GM18508 (cell line): Measurements from ENCODE around the gene BDKRB2.

Experiments used
- ATAC-seq: cut with Tn5 transposase; IDR thresholded peaks from one replicate; pipeline ENCODE4 v1.9.1; 2021; ENCODE audit warnings: moderate number of reproducible peaks; ENCODE audit not compliant: insufficient read depth, unreplicated experiment

The BDKRB2 gene

GRCh38 chr14:96265383-96266095 lies 60.9 kb downstream of the BDKRB2 start:
- ATAC-seq, result no peak

GRCh38 chr14:96267336-96267735 lies 62.7 kb downstream of the BDKRB2 start:
- no peak for ATAC-seq

- ATAC-seq, result no peak
Observed at GRCh38 chr14:96267916-96268315, 63.3 kb downstream of the BDKRB2 start.

GRCh38 chr14:96268431-96269358 lies 64.1 kb downstream of the BDKRB2 start:
- no peak for ATAC-seq

- no peak for ATAC-seq
Observed at GRCh38 chr14:96269359-96269710, 64.7 kb downstream of the BDKRB2 start.

GRCh38 chr14:96270565-96271420 lies 66.2 kb downstream of the BDKRB2 start:
- no peak for ATAC-seq

- no peak for ATAC-seq
Observed at GRCh38 chr14:96271421-96271762, 66.8 kb downstream of the BDKRB2 start.

GRCh38 chr14:96272777-96273473 lies 68.3 kb downstream of the BDKRB2 start:
- ATAC-seq, result no peak

GRCh38 chr14:96273629-96274028 lies 69.0 kb downstream of the BDKRB2 start:
- no peak for ATAC-seq

- no peak for ATAC-seq
Observed at GRCh38 chr14:96274122-96274521, 69.5 kb downstream of the BDKRB2 start.

GRCh38 chr14:96274543-96274942 lies 69.9 kb downstream of the BDKRB2 start:
- no peak for ATAC-seq

- ATAC-seq, result no peak
Observed at GRCh38 chr14:96275177-96276112, 70.8 kb downstream of the BDKRB2 start.

GRCh38 chr14:96277890-96278289 lies 73.3 kb downstream of the BDKRB2 start:
- no peak for ATAC-seq

GRCh38 chr14:96279564-96279963 lies 74.9 kb downstream of the BDKRB2 start:
- ATAC-seq, result no peak

GRCh38 chr14:96280104-96280503 lies 75.5 kb downstream of the BDKRB2 start:
- ATAC-seq, result no peak

- no peak for ATAC-seq
Observed at GRCh38 chr14:96281486-96281885, 76.8 kb downstream of the BDKRB2 start.

GRCh38 chr14:96284008-96284407 lies 79.4 kb downstream of the BDKRB2 start:
- no peak for ATAC-seq

- ATAC-seq, result no peak
Observed at GRCh38 chr14:96284430-96284829, 79.8 kb downstream of the BDKRB2 start.

- no peak for ATAC-seq
Observed at GRCh38 chr14:96285667-96286066, 81.0 kb downstream of the BDKRB2 start.
